Measurements from ENCODE around the gene ILDR1.
"Not testable (repeated sequence)": the region's sequence is repeated elsewhere in the genome, so short reads cannot be mapped to it uniquely, and the experiment has no call there.

The ILDR1 gene

DNA sequence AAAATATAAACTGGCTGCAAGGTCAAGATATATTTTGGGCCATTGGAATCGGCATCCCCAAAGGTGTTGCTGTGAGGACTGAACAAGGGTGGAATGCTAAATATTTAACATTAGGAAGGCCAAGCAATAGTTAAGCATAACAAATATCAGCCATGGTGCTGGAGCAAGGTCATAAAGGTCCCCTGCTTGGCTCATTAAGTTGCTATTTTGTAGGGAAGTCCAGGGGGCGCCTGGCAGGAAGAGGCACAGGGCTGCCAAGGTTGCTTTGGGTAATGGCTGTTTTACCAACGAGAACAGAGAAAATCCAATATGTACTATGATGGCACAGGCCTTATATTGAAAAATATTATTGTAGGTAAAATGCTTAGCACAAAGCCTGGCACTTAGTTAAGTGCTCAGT, 65.7 kb downstream of the ILDR1 start:
- TF ChIP-seq, protein P1, sequence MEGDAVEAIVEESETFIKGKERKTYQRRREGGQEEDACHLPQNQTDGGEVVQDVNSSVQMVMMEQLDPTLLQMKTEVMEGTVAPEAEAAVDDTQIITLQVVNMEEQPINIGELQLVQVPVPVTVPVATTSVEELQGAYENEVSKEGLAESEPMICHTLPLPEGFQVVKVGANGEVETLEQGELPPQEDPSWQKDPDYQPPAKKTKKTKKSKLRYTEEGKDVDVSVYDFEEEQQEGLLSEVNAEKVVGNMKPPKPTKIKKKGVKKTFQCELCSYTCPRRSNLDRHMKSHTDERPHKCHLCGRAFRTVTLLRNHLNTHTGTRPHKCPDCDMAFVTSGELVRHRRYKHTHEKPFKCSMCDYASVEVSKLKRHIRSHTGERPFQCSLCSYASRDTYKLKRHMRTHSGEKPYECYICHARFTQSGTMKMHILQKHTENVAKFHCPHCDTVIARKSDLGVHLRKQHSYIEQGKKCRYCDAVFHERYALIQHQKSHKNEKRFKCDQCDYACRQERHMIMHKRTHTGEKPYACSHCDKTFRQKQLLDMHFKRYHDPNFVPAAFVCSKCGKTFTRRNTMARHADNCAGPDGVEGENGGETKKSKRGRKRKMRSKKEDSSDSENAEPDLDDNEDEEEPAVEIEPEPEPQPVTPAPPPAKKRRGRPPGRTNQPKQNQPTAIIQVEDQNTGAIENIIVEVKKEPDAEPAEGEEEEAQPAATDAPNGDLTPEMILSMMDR (IDR thresholded peaks at IDR 0.05; ENCODE audit: low read depth, low read length) = no peak
- DNase-seq (ENCODE audit: low read depth) = no peak

DNA sequence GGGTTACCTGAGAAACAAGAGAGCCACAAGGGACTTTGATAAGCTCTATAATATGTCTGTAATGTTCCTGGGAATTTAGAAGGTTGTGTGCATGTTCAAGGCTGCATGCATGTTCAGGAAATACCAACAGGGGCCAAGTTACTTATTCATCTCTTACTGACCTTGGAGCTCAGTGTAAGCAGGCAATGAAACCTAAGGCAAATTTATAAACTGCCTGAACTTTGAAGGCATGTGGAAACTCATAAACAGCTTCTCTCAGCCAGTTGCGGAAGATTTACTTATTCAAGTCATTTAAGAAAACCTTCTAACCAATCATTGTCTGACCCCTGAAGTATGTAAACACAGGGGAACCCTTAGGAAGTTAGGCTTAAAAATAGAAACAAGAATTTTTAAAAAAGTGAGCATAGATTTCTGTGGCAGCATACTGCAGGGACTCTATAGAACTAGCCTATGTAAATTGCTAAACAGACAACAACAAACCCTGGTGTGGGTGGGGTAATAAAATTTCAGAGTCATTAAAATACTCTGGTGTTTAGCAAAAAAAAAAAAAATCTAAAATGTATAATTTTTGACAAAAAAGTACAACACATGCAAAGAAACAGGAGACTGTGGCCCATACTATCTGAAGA, 70.6 kb downstream of the ILDR1 start:
- TF ChIP-seq, protein P1 (IDR thresholded peaks at IDR 0.05; ENCODE audit: low read depth, low read length) = no peak
- TF ChIP-seq POLR2A (IDR thresholded peaks at IDR 0.05; ENCODE audit: extremely low read depth, insufficient read length) (no peak), MYC (IDR thresholded peaks at IDR 0.05; ENCODE audit: low read depth, low read length) (no peak)
- no peak for DNase-seq (ENCODE audit: low read depth)
- H3K4me3 ChIP-seq (ENCODE audit: low read depth, low read length) = no peak overlapping the region

More for the DNA sequence above, 65.7 kb downstream of the ILDR1 start:
- H3K4me3 ChIP-seq (ENCODE audit: low read depth, low read length) = no peak overlapping the region

DNA sequence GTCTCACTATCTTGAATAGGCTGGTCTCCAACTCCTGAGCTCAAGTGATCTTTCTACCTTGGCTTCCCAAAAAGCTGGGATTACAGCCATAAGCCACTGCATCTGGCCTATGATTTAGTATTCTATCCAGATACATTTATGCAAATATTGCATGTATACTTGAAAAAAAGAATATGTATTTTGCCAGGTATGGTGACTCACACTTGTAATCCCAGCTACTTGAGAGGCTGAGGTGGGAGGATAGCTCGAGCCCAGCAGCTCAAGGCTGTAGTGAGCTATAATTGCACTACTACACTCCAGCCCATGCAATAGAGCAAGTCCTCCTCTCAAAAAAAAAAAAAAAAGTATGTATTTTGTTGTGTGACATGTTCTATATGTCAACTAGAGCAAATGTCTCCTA, 73.4 kb downstream of the ILDR1 start:
- DNase-seq (ENCODE audit: low read depth) = no peak
- TF ChIP-seq, protein P1 (IDR thresholded peaks at IDR 0.05; ENCODE audit: low read depth, low read length) = no peak
- TF ChIP-seq POLR2A (IDR thresholded peaks at IDR 0.05; ENCODE audit: extremely low read depth, insufficient read length) (no peak), MYC (IDR thresholded peaks at IDR 0.05; ENCODE audit: low read depth, low read length) (no peak)
- TF ChIP-seq, protein P2, sequence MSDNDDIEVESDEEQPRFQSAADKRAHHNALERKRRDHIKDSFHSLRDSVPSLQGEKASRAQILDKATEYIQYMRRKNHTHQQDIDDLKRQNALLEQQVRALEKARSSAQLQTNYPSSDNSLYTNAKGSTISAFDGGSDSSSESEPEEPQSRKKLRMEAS (IDR thresholded peaks at IDR 0.05; ENCODE audit: low read depth, low read length) = no peak
- H3K4me3 ChIP-seq (ENCODE audit: low read depth, low read length) = no peak overlapping the region

DNA sequence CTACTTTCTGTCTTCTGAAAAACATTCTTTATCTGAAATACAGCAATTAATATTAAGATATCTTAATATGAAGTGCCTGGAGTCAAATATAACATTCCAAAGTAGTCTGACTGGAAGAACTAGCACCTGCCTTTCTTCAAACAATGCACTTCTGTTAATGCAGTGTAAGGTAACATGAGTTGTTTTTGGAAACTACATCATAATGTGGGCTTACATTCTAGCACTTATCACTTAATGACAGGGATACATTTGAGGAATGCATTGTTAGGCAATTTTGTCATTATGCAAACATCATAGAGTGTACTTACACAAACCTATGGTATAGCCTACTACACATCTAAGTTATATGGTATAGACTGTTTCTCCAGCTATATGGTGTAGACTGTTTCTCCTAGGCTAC, 78.6 kb downstream of the ILDR1 start:
- H3K4me3 ChIP-seq (ENCODE audit: low read depth, low read length) = no peak overlapping the region
- no peak for DNase-seq (ENCODE audit: low read depth)
- TF ChIP-seq, protein P1 (IDR thresholded peaks at IDR 0.05; ENCODE audit: low read depth, low read length) = no peak
- TF ChIP-seq POLR2A (IDR thresholded peaks at IDR 0.05; ENCODE audit: extremely low read depth, insufficient read length) = no peak
- TF ChIP-seq MYC (IDR thresholded peaks at IDR 0.05; ENCODE audit: low read depth, low read length) = no peak
- TF ChIP-seq, protein P2 (IDR thresholded peaks at IDR 0.05; ENCODE audit: low read depth, low read length) = no peak

DNA sequence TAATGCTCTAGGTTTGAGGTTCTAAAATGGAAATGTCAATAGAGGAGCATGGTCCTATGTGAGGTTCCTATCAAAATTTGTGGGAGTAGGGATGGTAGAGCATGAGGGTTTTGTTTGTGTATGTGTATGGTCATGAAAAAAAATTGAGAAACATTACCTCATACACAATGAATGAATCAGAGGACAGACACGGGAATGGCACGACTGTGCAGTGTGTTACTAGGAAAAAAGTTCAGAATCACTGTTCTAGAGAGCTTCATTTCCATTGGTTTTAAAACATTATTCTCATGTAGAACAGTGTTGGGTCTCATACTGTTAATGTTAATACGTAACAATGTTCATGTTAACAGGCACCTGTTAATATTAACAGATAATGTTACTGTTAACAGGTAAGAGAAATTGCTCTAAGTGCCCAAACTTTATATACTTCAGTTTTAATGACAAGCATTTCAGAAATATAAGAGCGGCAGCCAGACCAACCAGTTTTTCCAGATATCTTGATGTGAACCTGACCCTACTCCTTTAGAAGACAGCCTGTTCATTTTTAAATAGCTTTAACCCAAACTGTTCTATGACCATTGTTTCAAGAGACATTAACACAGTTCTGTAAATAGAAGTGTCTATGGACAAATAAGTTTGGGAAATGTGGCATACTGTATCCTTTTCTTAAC, 79.8 kb downstream of the ILDR1 start:
- TF ChIP-seq, protein P2 (IDR thresholded peaks at IDR 0.05; ENCODE audit: low read depth, low read length) = no peak
- TF ChIP-seq, protein P1 (IDR thresholded peaks at IDR 0.05; ENCODE audit: low read depth, low read length) = no peak
- no peak for TF ChIP-seq POLR2A (IDR thresholded peaks at IDR 0.05; ENCODE audit: extremely low read depth, insufficient read length)
- no peak for TF ChIP-seq MYC (IDR thresholded peaks at IDR 0.05; ENCODE audit: low read depth, low read length)
- H3K4me3 ChIP-seq (ENCODE audit: low read depth, low read length) = no peak overlapping the region
- no peak for DNase-seq (ENCODE audit: low read depth)

DNA sequence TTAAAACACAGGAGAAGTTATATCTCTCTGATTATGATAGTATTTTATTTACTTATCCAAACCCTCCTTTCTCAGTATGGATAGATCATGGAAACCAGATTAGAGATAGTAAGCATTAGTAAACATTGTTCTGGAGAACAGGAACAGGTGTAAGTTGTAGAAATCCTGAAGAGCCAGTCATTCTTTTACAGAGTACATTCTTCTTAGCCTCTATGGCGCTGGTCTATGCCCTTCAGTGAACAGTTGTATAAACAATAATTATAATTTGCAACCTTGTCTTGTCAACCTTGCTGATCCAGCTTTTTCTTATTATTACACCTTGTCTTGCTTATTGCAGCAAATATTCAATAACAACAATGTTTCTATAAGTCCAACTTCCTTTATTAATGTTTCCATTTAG, 80.5 kb downstream of the ILDR1 start:
- TF ChIP-seq, protein P1 (IDR thresholded peaks at IDR 0.05; ENCODE audit: low read depth, low read length) = no peak
- TF ChIP-seq POLR2A (IDR thresholded peaks at IDR 0.05; ENCODE audit: extremely low read depth, insufficient read length) (no peak), MYC (IDR thresholded peaks at IDR 0.05; ENCODE audit: low read depth, low read length) (no peak)
- TF ChIP-seq, protein P2 (IDR thresholded peaks at IDR 0.05; ENCODE audit: low read depth, low read length) = no peak
- H3K4me3 ChIP-seq (ENCODE audit: low read depth, low read length) = no peak overlapping the region

DNA sequence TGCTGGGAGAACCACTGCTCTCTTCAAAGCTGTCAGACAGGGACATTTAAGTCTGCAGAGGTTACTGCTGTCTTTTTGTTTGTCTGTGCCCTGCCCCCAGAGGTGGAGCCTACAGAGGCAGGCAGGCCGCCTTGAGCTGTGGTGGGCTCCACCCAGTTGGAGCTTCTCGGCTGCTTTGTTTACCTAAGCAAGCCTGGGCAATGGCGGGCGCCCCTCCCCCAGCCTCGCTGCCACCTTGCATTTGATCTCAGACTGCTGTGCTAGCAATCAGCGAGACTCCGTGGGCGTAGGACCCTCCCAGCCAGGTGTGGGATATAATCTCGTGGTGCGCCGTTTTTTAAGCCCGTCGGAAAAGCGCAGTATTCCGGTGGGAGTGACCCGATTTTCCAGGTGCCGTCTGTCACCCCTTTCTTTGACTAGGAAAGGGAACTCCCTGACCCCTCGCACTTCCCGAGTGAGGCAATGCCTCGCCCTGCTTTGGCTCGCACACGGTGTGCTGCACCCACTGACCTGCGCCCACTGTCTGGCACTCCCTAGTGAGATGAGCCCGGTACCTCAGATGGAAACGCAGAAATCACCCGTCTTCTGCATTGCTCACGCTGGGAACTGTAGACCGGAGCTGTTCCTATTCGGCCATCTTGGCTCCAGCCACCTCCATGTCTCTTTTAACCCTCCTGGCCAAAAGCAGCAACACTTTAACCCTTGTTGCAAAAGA, 83.7 kb downstream of the ILDR1 start:
- not testable (repeated sequence) for DNase-seq (ENCODE audit: low read depth); H3K4me3 ChIP-seq (ENCODE audit: low read depth, low read length)

More for the DNA sequence above, 80.5 kb downstream of the ILDR1 start:
- DNase-seq (ENCODE audit: low read depth) = no peak

All from NB4 (cell line).